CD4-positive, alpha-beta T cell (primary cell): ENCODE measurements around the gene FAM53B. TPM values are rescaled to one million over a fixed set of nuclear protein-coding genes. Genes with fewer than 3 reads are reported as not detected.

Experiments used
- ATAC-seq: fragments of 200-7000 bp; cut with Tn5 transposase; one replicate; pipeline ENCODE4 v1.10.0; 2022; ENCODE audit warnings: mild to moderate bottlenecking; ENCODE audit not compliant: poor library complexity
- CTCF ChIA-PET: fragments of 350-600 bp; sonication (Branson Sonifier 250); formaldehyde crosslinking; loops from one replicate; lab custom pipeline; 2021; ENCODE audit warnings: antibody characterized with exemption, inconsistent platforms; lab: Charles Lee
- POLR2A ChIA-PET: fragments of 350-600 bp; sonication (Branson Sonifier 250); formaldehyde crosslinking; loops from one replicate; lab custom pipeline; 2021; ENCODE audit warnings: antibody characterized with exemption, inconsistent platforms; lab: Charles Lee
- DNase-seq, 14 experiments: peaks; one replicate each; pipeline ENCODE4 v3.0.0-alpha.2; 2013 to 2020; ENCODE audit warnings: mixed read lengths in 2 of 14
- H3K27ac ChIP-seq, 2 donors: one replicate each; pipeline versions ENCODE4 v1.5.1 to v1.7.0; 2013; ENCODE audit warnings: low read length in 2 of 2, low read depth in 1 of 2, mild to moderate bottlenecking in 1 of 2
- H3K27me3 ChIP-seq, 2 experiments: 1 replicate in 1 of 2; 2 replicates in 1 of 2; pipeline versions ENCODE4 v1.6.1 to v1.7.0; 2013; ENCODE audit warnings: low read length in 2 of 2, control low read depth in 1 of 2, mild to moderate bottlenecking in 1 of 2, moderate library complexity in 1 of 2; ENCODE audit not compliant: insufficient read depth in 2 of 2, control insufficient read depth in 1 of 2
- H3K36me3 ChIP-seq: one replicate; pipeline ENCODE4 v1.6.1; 2013; ENCODE audit warnings: low read length, control low read depth; ENCODE audit not compliant: insufficient read depth
- H3K4me1 ChIP-seq: one replicate; pipeline ENCODE4 v1.6.1; 2013; ENCODE audit warnings: low read length, control low read depth; ENCODE audit not compliant: insufficient read depth
- H3K4me3 ChIP-seq: one replicate; pipeline ENCODE4 v1.5.1; 2013; ENCODE audit warnings: mild to moderate bottlenecking, low read length, moderate library complexity
- H3K9me3 ChIP-seq, 2 experiments: 1 replicate in 1 of 2; 2 replicates in 1 of 2; pipeline versions ENCODE4 v1.6.1 to v1.7.0; 2013; ENCODE audit warnings: low read length in 2 of 2, mild to moderate bottlenecking in 2 of 2, control low read depth in 1 of 2, moderate library complexity in 1 of 2; ENCODE audit not compliant: control insufficient read depth in 1 of 2, insufficient read depth in 1 of 2
- H3K27ac Mint-ChIP-seq: one replicate; pipeline ENCODE4 v1.8.0; 2020; ENCODE audit warnings: mixed read lengths
- H3K27me3 Mint-ChIP-seq: one replicate; pipeline ENCODE4 v1.8.0; 2021; ENCODE audit warnings: mixed read lengths
- H3K36me3 Mint-ChIP-seq: one replicate; pipeline ENCODE4 v1.8.0; 2021; ENCODE audit warnings: low read depth, mixed read lengths
- H3K4me1 Mint-ChIP-seq: one replicate; pipeline ENCODE4 v1.8.0; 2021; ENCODE audit warnings: low read depth, mixed read lengths
- H3K4me3 Mint-ChIP-seq: one replicate; pipeline ENCODE4 v1.8.0; 2020; ENCODE audit warnings: mild to moderate bottlenecking, mixed read lengths
- H3K9me3 Mint-ChIP-seq: one replicate; pipeline ENCODE4 v1.8.0; 2020; ENCODE audit warnings: mixed read lengths
- intact Hi-C, 2 experiments: fragments of 100-400 bp; cut with DNase I in 1 of 2; cut with micrococcal nuclease in 1 of 2; formaldehyde crosslinking; loops; one replicate each; pipeline versions ENCODE4 v1.15.1 to v1.9.0; 2023 to 2025; cut with DNase I, micrococcal nuclease
- total RNA-seq, 174 experiments: library from RNA in 2 of 174; stranded (reverse) in 2 of 174; gene quantifications; one replicate each; pipeline ENCODE4 v1.2.3 and lab custom pipeline; 2021 to 2026
- TF ChIP-seq, protein P1 (sequence below): fragments of 200-600 bp; IDR thresholded peaks from one replicate; pipeline ENCODE4 v1.8.0; 2022; ENCODE audit warnings: antibody characterized with exemption, mild to moderate bottlenecking

The FAM53B gene
- total RNA-seq, 2 experiments from 2014 or later: 32.9 to 33.6 TPM

DNA sequence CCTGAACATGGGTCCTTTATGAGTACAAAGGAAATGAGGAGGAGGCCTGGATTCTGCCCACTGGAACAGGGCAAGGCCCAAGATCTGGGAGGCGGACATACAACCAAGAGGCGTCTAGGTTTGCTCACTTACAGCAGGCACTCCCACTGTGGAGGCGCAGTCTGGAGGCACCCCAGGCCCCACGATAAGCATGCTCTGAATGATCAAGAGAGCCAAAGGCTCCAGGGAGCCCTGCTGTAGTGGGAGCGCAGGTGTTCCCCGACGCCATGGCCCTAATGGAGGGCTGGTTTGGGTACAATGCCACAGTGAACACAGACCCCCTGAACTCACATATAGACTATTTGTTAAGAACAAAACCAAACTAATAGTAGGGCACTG is 88.1 kb downstream of the FAM53B start:
- POLR2A ChIA-PET: interaction anchor here (0.7 kb wide), 1 partner anchor 63 kb away, joined by 3 read pairs; no protein-coding TSS in a partner anchor

DNA sequence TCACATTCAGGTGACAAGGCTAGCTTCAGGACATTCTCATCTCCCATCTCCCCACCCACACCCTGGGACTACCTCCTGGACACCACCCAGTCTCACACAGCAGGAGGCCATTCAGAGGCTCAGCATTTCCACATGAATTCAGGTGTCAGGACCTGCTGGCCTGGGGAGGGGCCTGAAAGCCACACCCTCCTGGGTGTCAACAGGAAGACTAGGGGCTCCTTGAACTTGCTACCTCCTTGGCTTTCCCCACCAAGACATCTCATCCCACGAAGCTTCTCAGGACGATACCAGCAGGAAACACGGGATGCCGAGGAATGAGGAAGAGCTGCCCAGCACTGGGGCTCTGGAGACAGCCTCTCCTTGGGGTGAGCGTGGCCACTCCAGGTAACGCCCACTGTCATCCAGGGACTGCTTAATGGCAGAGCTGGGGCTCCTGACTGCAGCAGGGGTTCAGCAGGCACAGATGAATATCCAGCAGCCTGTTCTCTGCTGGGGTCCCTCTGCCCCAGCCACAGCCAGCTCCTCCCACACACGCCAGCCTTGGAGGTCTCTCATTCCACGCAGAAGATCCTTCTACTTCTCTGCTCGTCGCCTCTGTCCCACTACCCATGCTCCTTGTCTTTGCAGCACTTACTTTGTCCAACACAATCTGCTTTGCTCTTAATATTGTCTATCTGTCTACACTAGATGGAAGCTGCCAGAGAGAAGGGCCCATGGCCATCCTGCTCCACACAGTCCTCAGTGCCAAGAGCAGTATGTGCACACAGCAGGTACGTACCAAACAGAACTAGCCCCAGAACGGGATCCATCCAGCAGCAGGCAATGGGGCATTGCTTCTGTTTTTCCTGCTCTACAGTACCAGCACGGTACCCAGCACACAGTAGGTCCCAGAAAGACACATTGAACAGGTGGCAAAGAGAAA is 88.7 kb downstream of the FAM53B start:
- H3K27ac Mint-ChIP-seq: peak overlapping the region; percentile 65
- no peak overlapping the region for H3K4me3 ChIP-seq
- no peaks in the 10 kb centered on the region for H3K9me3 ChIP-seq
- ATAC-seq: no peak
- H3K9me3 Mint-ChIP-seq: no peaks in the 10 kb centered on the region
- H3K4me1 Mint-ChIP-seq: peaks cover 92% of the 10 kb centered on the region
- no peaks in the 10 kb centered on the region for H3K27me3 ChIP-seq
- intact Hi-C loops: loop anchor here in 1 of 2 experiments (2.0 kb wide), 1 partner anchor 49 kb away; no protein-coding TSS in a partner anchor
- no peak for DNase-seq
- no peaks in the 10 kb centered on the region for H3K27me3 Mint-ChIP-seq
- peaks cover 95% of the 10 kb centered on the region for H3K4me1 ChIP-seq
- H3K36me3 ChIP-seq: peaks cover 19% of the 10 kb centered on the region
- TF ChIP-seq, protein P1, sequence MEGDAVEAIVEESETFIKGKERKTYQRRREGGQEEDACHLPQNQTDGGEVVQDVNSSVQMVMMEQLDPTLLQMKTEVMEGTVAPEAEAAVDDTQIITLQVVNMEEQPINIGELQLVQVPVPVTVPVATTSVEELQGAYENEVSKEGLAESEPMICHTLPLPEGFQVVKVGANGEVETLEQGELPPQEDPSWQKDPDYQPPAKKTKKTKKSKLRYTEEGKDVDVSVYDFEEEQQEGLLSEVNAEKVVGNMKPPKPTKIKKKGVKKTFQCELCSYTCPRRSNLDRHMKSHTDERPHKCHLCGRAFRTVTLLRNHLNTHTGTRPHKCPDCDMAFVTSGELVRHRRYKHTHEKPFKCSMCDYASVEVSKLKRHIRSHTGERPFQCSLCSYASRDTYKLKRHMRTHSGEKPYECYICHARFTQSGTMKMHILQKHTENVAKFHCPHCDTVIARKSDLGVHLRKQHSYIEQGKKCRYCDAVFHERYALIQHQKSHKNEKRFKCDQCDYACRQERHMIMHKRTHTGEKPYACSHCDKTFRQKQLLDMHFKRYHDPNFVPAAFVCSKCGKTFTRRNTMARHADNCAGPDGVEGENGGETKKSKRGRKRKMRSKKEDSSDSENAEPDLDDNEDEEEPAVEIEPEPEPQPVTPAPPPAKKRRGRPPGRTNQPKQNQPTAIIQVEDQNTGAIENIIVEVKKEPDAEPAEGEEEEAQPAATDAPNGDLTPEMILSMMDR: no peak
- H3K36me3 Mint-ChIP-seq: peaks cover 12% of the 10 kb centered on the region
- POLR2A ChIA-PET: interaction anchor here (0.7 to 2.1 kb wide), 6 partner anchors 23 to 86 kb away, joined by 3 to 8 read pairs (median 4); no protein-coding TSS in a partner anchor
- CTCF ChIA-PET: interaction anchor here (1.0 to 1.6 kb wide), 2 partner anchors 11 to 64 kb away, joined by 4 read pairs; no protein-coding TSS in a partner anchor
- peak overlapping the region in 1 of 2 donors; percentile 35 for H3K27ac ChIP-seq
- H3K4me3 Mint-ChIP-seq: no peak overlapping the region

More for the DNA sequence above, 88.1 kb downstream of the FAM53B start:
- ATAC-seq: no peak
- Mint-ChIP-seq H3K4me1 (peaks cover 92% of the 10 kb centered on the region), H3K27ac (peak overlapping the region; percentile 65), H3K36me3 (peaks cover 12% of the 10 kb centered on the region), H3K9me3 (no peaks in the 10 kb centered on the region), H3K4me3 (no peak overlapping the region), H3K27me3 (no peaks in the 10 kb centered on the region)
- Histone ChIP-seq H3K4me1 (peaks cover 95% of the 10 kb centered on the region), H3K4me3 (no peak overlapping the region), H3K27me3 (no peaks in the 10 kb centered on the region), H3K9me3 (no peaks in the 10 kb centered on the region), H3K36me3 (peaks cover 19% of the 10 kb centered on the region), H3K27ac (peak overlapping the region in 1 of 2 donors; percentile 23)
- TF ChIP-seq, protein P1: no peak
- CTCF ChIA-PET: interaction anchor here (1.6 kb wide), 1 partner anchor 63 kb away, joined by 4 read pairs; no protein-coding TSS in a partner anchor
- intact Hi-C loops: no loop called here
- no peak for DNase-seq

DNA sequence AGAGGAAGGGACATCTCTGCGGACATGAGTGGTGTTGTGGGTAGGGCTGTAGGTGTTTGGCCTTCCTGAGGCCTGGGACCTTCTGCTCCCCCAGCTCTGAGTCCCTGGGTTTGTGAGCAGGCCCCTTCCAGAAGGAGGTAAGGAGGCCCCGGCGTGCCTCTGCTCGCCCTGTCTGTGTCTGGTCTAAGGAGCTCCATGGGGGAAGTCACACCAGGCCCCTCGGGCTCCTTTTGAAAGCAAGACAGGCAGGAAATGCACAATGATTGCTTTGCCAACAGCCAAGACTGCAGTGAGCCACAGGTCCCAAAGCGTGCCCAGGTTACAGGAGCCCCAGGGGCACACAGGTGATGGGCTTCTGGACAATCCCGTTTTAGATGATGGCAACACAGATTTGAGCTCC is 89.5 kb downstream of the FAM53B start:
- Histone ChIP-seq H3K36me3 (peaks cover 19% of the 10 kb centered on the region), H3K9me3 (no peaks in the 10 kb centered on the region), H3K27ac (peak overlapping the region in 1 of 2 donors; percentile 35), H3K4me3 (no peak overlapping the region), H3K27me3 (no peaks in the 10 kb centered on the region), H3K4me1 (peaks cover 95% of the 10 kb centered on the region)
- Mint-ChIP-seq H3K9me3 (no peaks in the 10 kb centered on the region), H3K36me3 (peaks cover 12% of the 10 kb centered on the region), H3K27ac (peak overlapping the region; percentile 65), H3K4me1 (peaks cover 92% of the 10 kb centered on the region), H3K27me3 (no peaks in the 10 kb centered on the region), H3K4me3 (peak overlapping the region; percentile 16)
- peak in 4 of 14 experiments; percentile 35 to 55 (median 46) for DNase-seq
- intact Hi-C loops: loop anchor here in 1 of 2 experiments (2.0 kb wide), 1 partner anchor 50 kb away; no protein-coding TSS in a partner anchor
- CTCF ChIA-PET: interaction anchor here (1.0 to 1.6 kb wide), 2 partner anchors 10 to 65 kb away, joined by 4 read pairs; no protein-coding TSS in a partner anchor
- TF ChIP-seq, protein P1: no peak
- POLR2A ChIA-PET: interaction anchor here (1.0 to 2.1 kb wide), 5 partner anchors 24 to 87 kb away, joined by 3 to 8 read pairs (median 4); no protein-coding TSS in a partner anchor
- peak; percentile 26 for ATAC-seq
